Osteocyte (in vitro differentiated cells): ENCODE measurements around the gene SMS. TPM values are rescaled to one million over a fixed set of nuclear protein-coding genes. Genes with fewer than 3 reads are reported as not detected.
A peak's percentile ranks its signal among the peaks of the same experiment; 100 is the strongest.

Source experiments
- DNase-seq: peaks from one replicate; pipeline ENCODE4 v3.0.0; 2021; ENCODE audit warnings: mixed read lengths; ENCODE audit not compliant: unreplicated experiment; ENCODE audit errors: extremely low spot score
- H3K27ac Mint-ChIP-seq: one replicate; pipeline ENCODE4 v1.8.0; 2021; ENCODE audit warnings: mild to moderate bottlenecking, mixed read lengths; ENCODE audit not compliant: unreplicated experiment
- H3K27me3 Mint-ChIP-seq: one replicate; pipeline ENCODE4 v1.8.0; 2021; ENCODE audit warnings: mixed read lengths; ENCODE audit not compliant: unreplicated experiment
- H3K36me3 Mint-ChIP-seq: one replicate; pipeline ENCODE4 v1.8.0; 2021; ENCODE audit warnings: mixed read lengths; ENCODE audit not compliant: unreplicated experiment
- H3K4me1 Mint-ChIP-seq: one replicate; pipeline ENCODE4 v1.8.0; 2021; ENCODE audit warnings: mixed read lengths; ENCODE audit not compliant: unreplicated experiment
- H3K4me3 Mint-ChIP-seq: one replicate; pipeline ENCODE4 v1.8.0; 2021; ENCODE audit warnings: mild to moderate bottlenecking, moderate library complexity, mixed read lengths; ENCODE audit not compliant: unreplicated experiment
- H3K9me3 Mint-ChIP-seq: one replicate; pipeline ENCODE4 v1.8.0; 2021; ENCODE audit warnings: mixed read lengths; ENCODE audit not compliant: unreplicated experiment
- total RNA-seq: library from RNA; stranded (reverse); gene quantifications from 2 replicates; pipeline ENCODE4 v1.2.1, GENCODE V29; 2021
- TF ChIP-seq, protein P1 (sequence below): fragments of 200-600 bp; sonication (generic); IDR thresholded peaks from 2 replicates; pipeline ENCODE4 v1.5.0; 2021; ENCODE audit warnings: antibody characterized with exemption, mild to moderate bottlenecking, moderate library complexity

Gene SMS
- total RNA-seq, 1 donor from 2014 or later, result 91.4 TPM

DNA sequence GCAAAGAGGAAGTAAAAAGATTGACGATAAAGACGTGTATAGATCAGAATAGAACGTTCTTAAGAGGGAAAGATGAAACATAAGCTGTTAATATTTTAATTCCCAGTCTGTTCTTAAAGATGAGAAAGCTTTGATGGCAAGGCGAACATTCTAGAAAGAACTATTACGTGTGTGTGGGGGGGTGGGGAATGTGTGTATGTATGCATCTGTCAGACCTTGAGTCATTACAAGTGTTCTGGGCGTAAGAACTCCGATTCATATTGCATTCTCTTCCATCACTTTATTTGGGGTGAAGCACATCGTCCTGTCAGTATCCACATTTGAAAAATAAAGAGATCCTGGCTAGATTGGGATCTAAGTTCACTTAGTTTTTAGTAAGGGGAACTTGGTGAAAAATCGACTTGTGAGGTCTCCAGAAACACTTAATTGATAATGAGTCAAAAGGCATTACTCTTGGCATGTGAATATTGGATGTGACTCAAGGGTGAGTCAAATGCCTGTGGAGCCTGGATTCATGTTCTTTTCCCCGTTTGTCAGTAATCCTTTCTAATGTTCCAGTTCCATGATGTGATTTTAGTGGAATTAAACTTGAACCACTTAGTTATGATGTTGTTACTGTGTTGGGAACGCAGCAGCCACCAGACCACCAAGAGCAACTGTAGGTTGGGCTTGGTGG lies 3.1 kb downstream of the SMS start:
- peak overlapping the region; percentile 82 for H3K27ac Mint-ChIP-seq
- H3K9me3 Mint-ChIP-seq, result no peaks in the 10 kb centered on the region
- no peaks in the 10 kb centered on the region for H3K36me3 Mint-ChIP-seq
- no peak for DNase-seq
- TF ChIP-seq, protein P1, sequence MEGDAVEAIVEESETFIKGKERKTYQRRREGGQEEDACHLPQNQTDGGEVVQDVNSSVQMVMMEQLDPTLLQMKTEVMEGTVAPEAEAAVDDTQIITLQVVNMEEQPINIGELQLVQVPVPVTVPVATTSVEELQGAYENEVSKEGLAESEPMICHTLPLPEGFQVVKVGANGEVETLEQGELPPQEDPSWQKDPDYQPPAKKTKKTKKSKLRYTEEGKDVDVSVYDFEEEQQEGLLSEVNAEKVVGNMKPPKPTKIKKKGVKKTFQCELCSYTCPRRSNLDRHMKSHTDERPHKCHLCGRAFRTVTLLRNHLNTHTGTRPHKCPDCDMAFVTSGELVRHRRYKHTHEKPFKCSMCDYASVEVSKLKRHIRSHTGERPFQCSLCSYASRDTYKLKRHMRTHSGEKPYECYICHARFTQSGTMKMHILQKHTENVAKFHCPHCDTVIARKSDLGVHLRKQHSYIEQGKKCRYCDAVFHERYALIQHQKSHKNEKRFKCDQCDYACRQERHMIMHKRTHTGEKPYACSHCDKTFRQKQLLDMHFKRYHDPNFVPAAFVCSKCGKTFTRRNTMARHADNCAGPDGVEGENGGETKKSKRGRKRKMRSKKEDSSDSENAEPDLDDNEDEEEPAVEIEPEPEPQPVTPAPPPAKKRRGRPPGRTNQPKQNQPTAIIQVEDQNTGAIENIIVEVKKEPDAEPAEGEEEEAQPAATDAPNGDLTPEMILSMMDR, result no peak
- peaks cover 63% of the 10 kb centered on the region for H3K4me1 Mint-ChIP-seq
- no peaks in the 10 kb centered on the region for H3K27me3 Mint-ChIP-seq
- H3K4me3 Mint-ChIP-seq, result peak overlapping the region; percentile 81

DNA sequence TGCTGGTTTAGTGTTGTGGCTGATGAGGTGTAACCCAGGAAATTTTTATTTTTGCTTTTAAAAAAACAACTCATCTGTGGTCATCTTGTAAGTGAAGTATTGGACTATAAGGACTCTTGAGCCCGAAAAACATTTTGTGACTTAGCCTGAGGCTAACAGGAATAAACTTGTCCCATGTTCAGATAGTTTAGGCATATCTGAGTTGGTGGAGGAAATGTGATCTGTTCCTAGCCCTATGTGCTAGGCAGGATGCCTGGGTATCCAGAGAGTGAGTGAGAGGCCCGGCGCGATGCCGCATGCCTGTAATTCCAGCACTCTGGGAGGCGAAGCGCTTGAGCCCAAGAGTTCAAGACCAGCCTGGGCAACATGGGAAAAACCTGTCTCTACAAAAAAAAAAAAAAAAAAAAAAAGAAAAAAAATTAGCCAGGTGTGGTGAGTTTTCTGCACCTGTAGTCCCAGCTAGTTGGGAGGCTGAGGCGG lies 3.7 kb downstream of the SMS start:
- TF ChIP-seq, protein P1, result no peak
- Mint-ChIP-seq H3K4me1 (peaks cover 68% of the 10 kb centered on the region), H3K27ac (peak overlapping the region; percentile 82), H3K27me3 (no peaks in the 10 kb centered on the region), H3K36me3 (no peaks in the 10 kb centered on the region), H3K9me3 (no peaks in the 10 kb centered on the region), H3K4me3 (peak overlapping the region; percentile 15)
- DNase-seq, result no peak

DNA sequence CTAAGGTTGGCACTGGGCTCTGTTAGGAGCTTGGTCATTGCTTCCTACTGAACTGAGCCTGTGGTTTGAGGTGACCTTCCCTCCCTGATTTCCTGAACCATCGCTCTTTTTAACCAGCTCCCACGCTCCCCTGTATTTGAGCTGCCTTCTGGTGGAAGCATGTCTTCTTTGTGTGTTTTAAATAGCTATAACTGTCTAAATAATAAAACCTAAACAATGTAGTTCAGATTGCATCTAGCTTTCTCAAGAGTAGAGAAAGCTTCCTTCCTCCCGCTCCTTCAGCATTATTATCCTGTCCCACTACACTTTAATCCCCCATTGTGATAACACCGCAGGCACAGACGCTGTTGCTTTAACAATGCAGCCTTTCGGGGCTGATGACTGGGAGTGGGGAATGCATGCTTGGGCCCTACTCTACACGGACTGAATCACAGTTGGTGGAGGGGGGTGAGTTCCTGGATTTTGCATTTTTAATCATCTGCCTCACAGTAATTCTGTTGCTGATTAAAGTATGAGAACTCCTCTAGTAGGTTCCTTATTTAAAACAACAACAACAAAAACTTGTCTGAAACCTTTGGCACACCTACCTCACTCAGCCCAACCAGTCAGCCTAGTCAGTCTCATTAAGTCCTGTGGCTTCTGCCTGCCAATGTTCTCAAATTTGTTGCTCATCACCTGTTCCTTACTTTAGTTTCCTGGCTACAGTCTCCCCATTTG lies 6.6 kb downstream of the SMS start:
- peaks cover 66% of the 10 kb centered on the region for H3K4me1 Mint-ChIP-seq
- DNase-seq, result peak; percentile 23

DNA sequence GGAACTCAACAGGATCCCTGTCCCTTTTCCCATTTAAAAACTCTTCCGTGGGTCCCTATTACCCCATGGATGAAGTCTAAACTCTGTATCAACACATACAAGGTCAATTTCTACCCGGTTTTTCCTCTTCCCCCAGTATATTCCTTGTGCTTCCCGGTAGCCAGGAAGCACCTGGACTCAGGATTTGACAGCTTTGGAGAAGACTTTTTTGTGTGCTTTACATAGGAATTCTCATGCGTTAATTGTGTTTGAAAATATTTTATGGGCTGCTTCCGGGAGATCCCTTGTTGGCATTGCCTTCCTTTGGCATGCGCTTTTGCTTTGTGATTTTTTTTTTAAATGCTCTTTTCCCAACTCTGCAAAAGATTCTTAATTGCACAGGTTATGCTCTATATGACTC lies 7.2 kb downstream of the SMS start:
- TF ChIP-seq, protein P1, result no peak
- no peaks in the 10 kb centered on the region for H3K9me3 Mint-ChIP-seq
- H3K4me1 Mint-ChIP-seq, result peaks cover 66% of the 10 kb centered on the region
- no peak for DNase-seq
- peak overlapping the region; percentile 78 for H3K27ac Mint-ChIP-seq
- H3K27me3 Mint-ChIP-seq, result no peaks in the 10 kb centered on the region
- peak overlapping the region; percentile 48 for H3K4me3 Mint-ChIP-seq
- no peaks in the 10 kb centered on the region for H3K36me3 Mint-ChIP-seq

More for the DNA sequence above, 6.6 kb downstream of the SMS start:
- Mint-ChIP-seq H3K27me3 (no peaks in the 10 kb centered on the region), H3K27ac (peak overlapping the region; percentile 78), H3K4me3 (peak overlapping the region; percentile 48), H3K9me3 (no peaks in the 10 kb centered on the region), H3K36me3 (no peaks in the 10 kb centered on the region)
- TF ChIP-seq, protein P1, result no peak

DNA sequence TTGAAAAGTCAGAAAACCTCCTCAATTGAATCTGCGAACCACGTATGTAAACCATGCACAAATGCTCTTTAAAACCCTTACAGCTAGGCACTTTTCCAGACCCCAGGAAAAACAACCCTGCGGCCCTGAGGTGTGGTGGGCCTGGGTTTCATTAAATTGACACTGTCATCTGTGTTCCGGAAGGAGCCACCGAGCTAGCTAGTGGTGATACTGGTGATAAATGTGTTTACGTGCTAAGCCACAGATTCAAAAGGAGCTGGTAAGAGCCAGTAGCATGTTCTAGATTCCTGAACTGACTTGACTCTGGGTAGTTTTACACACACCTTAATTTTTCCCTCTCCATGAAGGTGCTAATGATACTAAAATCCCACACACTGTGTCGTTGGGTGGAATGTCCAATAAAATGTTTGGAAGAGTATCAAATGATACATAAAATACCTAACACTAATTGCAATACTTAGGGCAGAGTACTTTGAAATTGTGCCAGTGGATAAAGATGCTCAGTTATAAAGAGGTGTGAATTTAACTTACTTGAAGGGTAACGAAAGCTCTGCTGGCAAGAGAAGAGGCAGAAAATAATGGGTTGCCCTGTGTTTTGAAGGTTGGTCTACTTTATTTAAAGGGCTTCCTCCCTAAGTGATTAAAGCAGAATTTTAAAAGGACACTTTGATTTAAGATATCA lies 8.5 kb downstream of the SMS start:
- DNase-seq, result peak; percentile 32
- H3K4me3 Mint-ChIP-seq, result no peak overlapping the region
- peaks cover 62% of the 10 kb centered on the region for H3K4me1 Mint-ChIP-seq
- TF ChIP-seq, protein P1, result no peak
- no peaks in the 10 kb centered on the region for H3K27me3 Mint-ChIP-seq
- no peaks in the 10 kb centered on the region for H3K9me3 Mint-ChIP-seq
- H3K36me3 Mint-ChIP-seq, result no peaks in the 10 kb centered on the region
- peak overlapping the region; percentile 43 for H3K27ac Mint-ChIP-seq
